ENCODE results near the gene ACTG2.

Gene ACTG2

GRCh38 chr2:73937103-73937885 lies 44.5 kb downstream of the ACTG2 start:
- no peaks in the 10 kb centered on the region for H3K9me3 ChIP-seq (ENCODE audit: insufficient read depth, low read length)
- no peaks in the 10 kb centered on the region for H3F3A ChIP-seq (ENCODE audit: insufficient read depth)
- no peaks in the 10 kb centered on the region for H3K27me3 ChIP-seq (ENCODE audit: low read length)
- H3K4me2 ChIP-seq (ENCODE audit: low read depth, low read length, poor library complexity, severe bottlenecking): no peak overlapping the region
- no peak for TF ChIP-seq EZH2phosphoT487 (conservative IDR thresholded peaks at IDR 0.05; ENCODE audit: low read length)
- TF ChIP-seq CTCF (IDR thresholded peaks at IDR 0.05; ENCODE audit: insufficient read depth, low read length, poor library complexity, severe bottlenecking): no peak
- H3K9me2 ChIP-seq (replicated peaks; ENCODE audit: insufficient read depth, low read length): no peaks in the 10 kb centered on the region
- peaks cover 92% of the 10 kb centered on the region for H3K79me2 ChIP-seq (ENCODE audit: insufficient read depth, low read length)
- H4K20me1 ChIP-seq (ENCODE audit: low read depth, low read length): peaks cover 9% of the 10 kb centered on the region; the same call in 1 of the 2 replicates
- no peak overlapping the region for H3K27ac ChIP-seq (ENCODE audit: low read depth, low read length)
- no peak overlapping the region for H3K4me3 ChIP-seq (ENCODE audit: insufficient read depth, low read length, poor library complexity, severe bottlenecking)
- H3K36me3 ChIP-seq (ENCODE audit: low read length): peaks cover 6% of the 10 kb centered on the region; the same call in 1 of the 2 replicates
- H3K9ac ChIP-seq (ENCODE audit: low read length): no peak overlapping the region
- H2AFZ ChIP-seq (ENCODE audit: low read depth, low read length, severe bottlenecking): no peak overlapping the region

GRCh38 chr2:73937899-73938298 lies 45.1 kb downstream of the ACTG2 start:
- Histone ChIP-seq H3K9me3 (ENCODE audit: insufficient read depth, low read length) (no peaks in the 10 kb centered on the region), H3K36me3 (ENCODE audit: low read length) (peaks cover 11% of the 10 kb centered on the region), H2AFZ (ENCODE audit: low read depth, low read length, severe bottlenecking) (no peak overlapping the region), H4K20me1 (ENCODE audit: low read depth, low read length) (peaks cover 9% of the 10 kb centered on the region; the same call in 1 of the 2 replicates), H3K27me3 (ENCODE audit: low read length) (no peaks in the 10 kb centered on the region), H3F3A (ENCODE audit: insufficient read depth) (no peaks in the 10 kb centered on the region), H3K9me2 (replicated peaks; ENCODE audit: insufficient read depth, low read length) (no peaks in the 10 kb centered on the region), H3K9ac (ENCODE audit: low read length) (no peak overlapping the region), H3K27ac (ENCODE audit: low read depth, low read length) (no peak overlapping the region), H3K4me3 (ENCODE audit: insufficient read depth, low read length, poor library complexity, severe bottlenecking) (no peak overlapping the region), H3K4me2 (ENCODE audit: low read depth, low read length, poor library complexity, severe bottlenecking) (no peak overlapping the region), H3K79me2 (ENCODE audit: insufficient read depth, low read length) (peaks cover 92% of the 10 kb centered on the region)
- TF ChIP-seq EZH2phosphoT487 (conservative IDR thresholded peaks at IDR 0.05; ENCODE audit: low read length) (no peak), CTCF (IDR thresholded peaks at IDR 0.05; ENCODE audit: insufficient read depth, low read length, poor library complexity, severe bottlenecking) (no peak)

- Histone ChIP-seq H3K4me2 (ENCODE audit: low read depth, low read length, poor library complexity, severe bottlenecking) (no peak overlapping the region), H4K20me1 (ENCODE audit: low read depth, low read length) (peaks cover 9% of the 10 kb centered on the region; the same call in 1 of the 2 replicates), H3K9me2 (replicated peaks; ENCODE audit: insufficient read depth, low read length) (no peaks in the 10 kb centered on the region), H3K4me3 (ENCODE audit: insufficient read depth, low read length, poor library complexity, severe bottlenecking) (no peak overlapping the region), H3K36me3 (ENCODE audit: low read length) (peaks cover 12% of the 10 kb centered on the region), H3K27me3 (ENCODE audit: low read length) (no peaks in the 10 kb centered on the region), H3K79me2 (ENCODE audit: insufficient read depth, low read length) (peaks cover 92% of the 10 kb centered on the region), H2AFZ (ENCODE audit: low read depth, low read length, severe bottlenecking) (no peak overlapping the region), H3K9ac (ENCODE audit: low read length) (no peak overlapping the region), H3K9me3 (ENCODE audit: insufficient read depth, low read length) (no peaks in the 10 kb centered on the region), H3F3A (ENCODE audit: insufficient read depth) (no peaks in the 10 kb centered on the region), H3K27ac (ENCODE audit: low read depth, low read length) (no peak overlapping the region)
- no peak for TF ChIP-seq EZH2phosphoT487 (conservative IDR thresholded peaks at IDR 0.05; ENCODE audit: low read length)
- no peak for TF ChIP-seq CTCF (IDR thresholded peaks at IDR 0.05; ENCODE audit: insufficient read depth, low read length, poor library complexity, severe bottlenecking)
Observed at GRCh38 chr2:73938718-73939352, 46.0 kb downstream of the ACTG2 start.

All from SU-DHL-6 (cell line).